HEK293 (cell line): ENCODE measurements around the gene CCDC63.

ENCODE experiments used
- CTCF ChIA-PET: fragments of 350-600 bp; formaldehyde crosslinking; extraction: SDS; loops from one replicate; lab custom pipeline; 2021; ENCODE audit warnings: antibody characterized with exemption; lab: Yijun Ruan, JAX
- POLR2A ChIA-PET: fragments of 300-600 bp; formaldehyde crosslinking; extraction: SDS; loops from one replicate; lab custom pipeline; 2020; ENCODE audit warnings: antibody characterized with exemption, inconsistent platforms; lab: Yijun Ruan, JAX
- H3K27ac ChIP-seq: fragments of 200-500 bp; sonication (Bioruptor generic); 2 replicates; pipeline ENCODE4 v1.5.1; 2014; ENCODE audit warnings: low read depth, low read length, control low read depth, inconsistent platforms; ENCODE audit errors: extremely low read depth
- H3K36me3 ChIP-seq, 2 experiments: fragments of 200-500 bp in 1 of 2; sonication (Bioruptor generic) in 1 of 2; 1 replicate in 1 of 2; 2 replicates in 1 of 2; pipeline ENCODE4 v1.5.1; 2014 to 2017; ENCODE audit warnings: inconsistent platforms in 2 of 2, low read length in 2 of 2; ENCODE audit not compliant: control insufficient read depth in 2 of 2, insufficient read depth in 1 of 2
- H3K4me1 ChIP-seq: fragments of 200-500 bp; sonication (Bioruptor generic); 2 replicates; pipeline ENCODE4 v1.5.1; 2014; ENCODE audit warnings: mild to moderate bottlenecking, low read length, inconsistent platforms; ENCODE audit not compliant: control insufficient read depth, insufficient read depth
- H3K4me3 ChIP-seq: 2 replicates; pipeline ENCODE4 v1.5.1; 2011; ENCODE audit warnings: low read depth, mild to moderate bottlenecking, control low read depth, low read length, moderate library complexity
- H3K9me3 ChIP-seq: fragments of 200-500 bp; sonication (Bioruptor generic); 2 replicates; pipeline ENCODE4 v1.5.1; 2014; ENCODE audit warnings: low read depth, low read length, inconsistent platforms; ENCODE audit not compliant: control insufficient read depth, insufficient read depth
- EGR2 ChIP-seq: fragments of 450-650 bp; formaldehyde crosslinking; IDR thresholded peaks from 2 replicates; pipeline ENCODE4 v1.5.1; 2016; ENCODE audit warnings: low read depth, missing biosample characterization, missing genetic modification characterization
- GFI1B ChIP-seq: fragments of 450-650 bp; formaldehyde crosslinking; IDR thresholded peaks from 2 replicates; pipeline ENCODE4 v1.5.1; 2016; ENCODE audit warnings: missing biosample characterization, missing genetic modification characterization
- KLF1 ChIP-seq: fragments of 450-650 bp; formaldehyde crosslinking; IDR thresholded peaks from 2 replicates; pipeline ENCODE4 v1.5.1; 2016; ENCODE audit warnings: missing biosample characterization, missing genetic modification characterization
- RBAK ChIP-seq: fragments of 450-650 bp; formaldehyde crosslinking; IDR thresholded peaks from 2 replicates; pipeline ENCODE4 v1.5.1; 2016; ENCODE audit warnings: missing biosample characterization, missing genetic modification characterization
- SP3 ChIP-seq: fragments of 450-650 bp; formaldehyde crosslinking; IDR thresholded peaks from 2 replicates; pipeline ENCODE4 v1.5.1; 2016; ENCODE audit warnings: missing biosample characterization, missing genetic modification characterization
- TRIM28 ChIP-seq: IDR thresholded peaks from 2 replicates; pipeline ENCODE4 v1.6.1; 2011; ENCODE audit warnings: low read length, control low read depth, borderline replicate concordance
- TSHZ1 ChIP-seq: fragments of 450-650 bp; formaldehyde crosslinking; IDR thresholded peaks from 2 replicates; pipeline ENCODE4 v1.5.1; 2016; ENCODE audit warnings: missing biosample characterization, missing genetic modification characterization, borderline replicate concordance
- ZBTB1 ChIP-seq: fragments of 450-650 bp; formaldehyde crosslinking; IDR thresholded peaks from 2 replicates; pipeline ENCODE4 v1.5.1; 2016; ENCODE audit warnings: missing biosample characterization, missing genetic modification characterization
- ZBTB26 ChIP-seq: fragments of 450-650 bp; formaldehyde crosslinking; optimal IDR thresholded peaks from 2 replicates; pipeline ENCODE3; 2016; ENCODE audit warnings: missing biosample characterization, mild to moderate bottlenecking, missing genetic modification characterization
- ZBTB6 ChIP-seq: fragments of 450-650 bp; formaldehyde crosslinking; IDR thresholded peaks from 2 replicates; pipeline ENCODE4 v1.5.1; 2017; ENCODE audit warnings: missing biosample characterization, missing genetic modification characterization
- ZBTB7A ChIP-seq: fragments of 450-650 bp; formaldehyde crosslinking; IDR thresholded peaks from 2 replicates; pipeline ENCODE4 v1.5.1; 2016; ENCODE audit warnings: low read depth, missing biosample characterization, missing genetic modification characterization
- ZFP37 ChIP-seq: fragments of 450-650 bp; formaldehyde crosslinking; IDR thresholded peaks from 2 replicates; pipeline ENCODE4 v1.5.1; 2016; ENCODE audit warnings: missing biosample characterization, missing genetic modification characterization
- ZFP41 ChIP-seq: fragments of 450-650 bp; formaldehyde crosslinking; IDR thresholded peaks from 2 replicates; pipeline ENCODE4 v1.5.1; 2016; ENCODE audit warnings: missing biosample characterization, missing genetic modification characterization, borderline replicate concordance
- ZIC2 ChIP-seq: fragments of 450-650 bp; formaldehyde crosslinking; IDR thresholded peaks from 2 replicates; pipeline ENCODE4 v1.5.1; 2016; ENCODE audit warnings: missing biosample characterization, missing genetic modification characterization
- ZNF10 ChIP-seq: fragments of 450-650 bp; formaldehyde crosslinking; IDR thresholded peaks from 2 replicates; pipeline ENCODE4 v1.5.1; 2017; ENCODE audit warnings: missing biosample characterization, missing genetic modification characterization
- ZNF174 ChIP-seq: fragments of 450-650 bp; formaldehyde crosslinking; IDR thresholded peaks from 2 replicates; pipeline ENCODE4 v1.5.0; 2017; ENCODE audit warnings: missing biosample characterization, mild to moderate bottlenecking, missing genetic modification characterization
- ZNF48 ChIP-seq: fragments of 450-650 bp; formaldehyde crosslinking; IDR thresholded peaks from 2 replicates; pipeline ENCODE4 v1.5.1; 2016; ENCODE audit warnings: missing biosample characterization, missing genetic modification characterization
- ZNF544 ChIP-seq: fragments of 450-650 bp; formaldehyde crosslinking; IDR thresholded peaks from 2 replicates; pipeline ENCODE4 v1.5.0; 2017; ENCODE audit warnings: missing biosample characterization, missing genetic modification characterization
- ZNF585B ChIP-seq: fragments of 450-650 bp; formaldehyde crosslinking; IDR thresholded peaks from 2 replicates; pipeline ENCODE4 v1.5.1; 2016; ENCODE audit warnings: missing biosample characterization, missing genetic modification characterization
- ZNF623 ChIP-seq: fragments of 450-650 bp; formaldehyde crosslinking; IDR thresholded peaks from 2 replicates; pipeline ENCODE4 v1.5.1; 2016; ENCODE audit warnings: missing biosample characterization, missing genetic modification characterization
- ZNF629 ChIP-seq: fragments of 450-650 bp; formaldehyde crosslinking; IDR thresholded peaks from 2 replicates; pipeline ENCODE4 v1.5.1; 2017; ENCODE audit warnings: missing biosample characterization, missing genetic modification characterization
- ZNF645 ChIP-seq: fragments of 450-650 bp; formaldehyde crosslinking; IDR thresholded peaks from 2 replicates; pipeline ENCODE4; 2016; ENCODE audit warnings: missing biosample characterization, missing genetic modification characterization
- ZNF701 ChIP-seq: fragments of 450-650 bp; formaldehyde crosslinking; IDR thresholded peaks from 2 replicates; pipeline ENCODE4 v1.5.1; 2016; ENCODE audit warnings: missing biosample characterization, missing genetic modification characterization

The CCDC63 gene

GRCh38 chr12:110862329-110862728, 15.5 kb downstream of the CCDC63 start (continued):
- TF ChIP-seq ZBTB6 (tag by site-specific recombination) (no peak), ZNF701 (tag by site-specific recombination) (no peak), ZBTB1 (tag by site-specific recombination) (no peak), ZNF585B (tag by site-specific recombination) (no peak)

GRCh38 chr12:110863161-110863560, 16.4 kb downstream of the CCDC63 start:
- Histone ChIP-seq H3K4me3 (no peak overlapping the region), H3K4me1 (no peaks in the 10 kb centered on the region), H3K27ac (no peak overlapping the region), H3K36me3 (no peaks in the 10 kb centered on the region), H3K9me3 (no peaks in the 10 kb centered on the region)
- ChIA-PET POLR2A (no interaction called here), CTCF (interaction anchor here (0.6 kb wide), 1 partner anchor 1444 kb away, joined by 4 read pairs; no protein-coding TSS in a partner anchor)
- no peak for TF ChIP-seq GFI1B (tag by site-specific recombination)
- TF ChIP-seq ZNF544 (tag by site-specific recombination) = no peak

- Histone ChIP-seq H3K36me3 (no peaks in the 10 kb centered on the region), H3K4me3 (no peak overlapping the region), H3K27ac (no peak overlapping the region), H3K4me1 (no peaks in the 10 kb centered on the region), H3K9me3 (no peaks in the 10 kb centered on the region)
- TF ChIP-seq ZNF48 (no peak), ZNF10 (tag by site-specific recombination) (no peak), TSHZ1 (tag by site-specific recombination) (no peak), ZNF629 (no peak), ZNF174 (tag by site-specific recombination) (no peak)
- CTCF ChIA-PET = interaction anchor here (0.9 to 1.2 kb wide), 2 partner anchors 13 to 22 kb away, joined by 3 to 4 read pairs; no protein-coding TSS in a partner anchor
- POLR2A ChIA-PET = no interaction called here
These were observed 18.7 kb downstream of the CCDC63 start for GRCh38 chr12:110865521-110865920.

GRCh38 chr12:110869026-110869425, 22.2 kb downstream of the CCDC63 start:
- H3K4me3 ChIP-seq = no peak overlapping the region
- no peaks in the 10 kb centered on the region for H3K9me3 ChIP-seq
- no peak overlapping the region for H3K27ac ChIP-seq
- no peak for TF ChIP-seq ZBTB7A (tag by site-specific recombination)
- no peak for TF ChIP-seq RBAK (tag by site-specific recombination)
- TF ChIP-seq ZFP41 (tag by site-specific recombination) = no peak
- no peak for TF ChIP-seq ZIC2 (tag by site-specific recombination)
- no peak for TF ChIP-seq ZNF645 (tag by site-specific recombination)
- TF ChIP-seq ZBTB26 (tag by site-specific recombination) = no peak
- TF ChIP-seq ZFP37 = no peak
- no peak for TF ChIP-seq TRIM28
- no peak for TF ChIP-seq SP3 (tag by site-specific recombination)
- no peak for TF ChIP-seq ZNF623 (tag by site-specific recombination)
- TF ChIP-seq KLF1 = no peak
- no peak for TF ChIP-seq EGR2 (tag by site-specific recombination)
- TF ChIP-seq, all 188 proteins: peak for 0
- ChIA-PET CTCF (no interaction called here), POLR2A (interaction anchor here (0.6 kb wide), 1 partner anchor 21 kb away, joined by 5 read pairs; no protein-coding TSS in a partner anchor)
- no peaks in the 10 kb centered on the region for H3K4me1 ChIP-seq
- H3K36me3 ChIP-seq = no peaks in the 10 kb centered on the region
